Neuronal stem cell (in vitro differentiated cells): Measurements from ENCODE around the gene MARCHF3.

ENCODE experiments used
- DNase-seq: peaks from one replicate; pipeline ENCODE4 v3.0.0-alpha.2; 2013; ENCODE audit warnings: low spot score
- H2AFZ ChIP-seq: one replicate; pipeline ENCODE4 v1.6.1; 2013; ENCODE audit warnings: mild to moderate bottlenecking, low read length, inconsistent platforms
- H2AK5ac ChIP-seq: 2 replicates; pipeline ENCODE4 v1.6.1; 2013; ENCODE audit warnings: low read depth, mild to moderate bottlenecking, inconsistent platforms, low read length, moderate library complexity, mixed read lengths
- H2BK120ac ChIP-seq: 2 replicates; pipeline ENCODE4 v1.6.1; 2013; ENCODE audit warnings: low read depth, mild to moderate bottlenecking, inconsistent platforms, low read length, moderate library complexity, mixed read lengths
- H2BK12ac ChIP-seq: one replicate; pipeline ENCODE4 v1.6.1; 2013; ENCODE audit warnings: low read length, inconsistent platforms
- H2BK15ac ChIP-seq: 2 replicates; pipeline ENCODE4 v1.6.1; 2013; ENCODE audit warnings: mild to moderate bottlenecking, low read length, inconsistent platforms, mixed read lengths
- H2BK5ac ChIP-seq: one replicate; pipeline ENCODE4 v1.6.1; 2013; ENCODE audit warnings: inconsistent platforms, mild to moderate bottlenecking, low read length, moderate library complexity
- H3K14ac ChIP-seq: one replicate; pipeline ENCODE4 v1.6.1; 2013; ENCODE audit warnings: low read length, inconsistent platforms
- H3K18ac ChIP-seq: 2 replicates; pipeline ENCODE4 v1.6.1; 2013; ENCODE audit warnings: low read length, inconsistent platforms
- H3K23ac ChIP-seq: 2 replicates; pipeline ENCODE4 v1.6.1; 2013; ENCODE audit warnings: low read depth, mild to moderate bottlenecking, mixed read lengths, low read length, inconsistent platforms; ENCODE audit not compliant: poor library complexity
- H3K27ac ChIP-seq: replicated peaks from 3 replicates; pipeline ENCODE4 v1.5.1; 2013; ENCODE audit warnings: low read length, inconsistent platforms
- H3K27me3 ChIP-seq, 3 experiments: 2 replicates each; pipeline ENCODE4 v1.6.1; 2013; ENCODE audit warnings: low read length in 3 of 3, mild to moderate bottlenecking in 2 of 3, inconsistent platforms in 1 of 3, low read depth in 1 of 3, mixed read lengths in 1 of 3, moderate library complexity in 1 of 3; ENCODE audit not compliant: control insufficient read depth in 3 of 3, insufficient read depth in 3 of 3
- H3K36me3 ChIP-seq, 2 donors: replicated peaks in 1 of 2; 2 replicates each; pipeline ENCODE4 v1.6.1; 2013; ENCODE audit warnings: low read length in 2 of 2; ENCODE audit not compliant: control insufficient read depth in 2 of 2, insufficient read depth in 2 of 2
- H3K4ac ChIP-seq: 2 replicates; pipeline ENCODE4 v1.6.1; 2013; ENCODE audit warnings: inconsistent platforms, mild to moderate bottlenecking, low read length, moderate library complexity
- H3K4me1 ChIP-seq, 2 donors: 1 replicate in 1 of 2; 2 replicates in 1 of 2; pipeline ENCODE4 v1.6.1; 2013; ENCODE audit warnings: low read length in 2 of 2, low read depth in 1 of 2; ENCODE audit not compliant: control insufficient read depth in 2 of 2, insufficient read depth in 1 of 2
- H3K4me2 ChIP-seq: one replicate; pipeline ENCODE4 v1.6.1; 2013; ENCODE audit warnings: mild to moderate bottlenecking, low read length, inconsistent platforms; ENCODE audit not compliant: insufficient read depth, poor library complexity, severe bottlenecking
- H3K4me3 ChIP-seq, 2 donors: 2 replicates each; pipeline ENCODE4 v1.5.1; 2013; ENCODE audit warnings: low read length in 2 of 2, mild to moderate bottlenecking in 2 of 2, inconsistent platforms in 1 of 2, moderate library complexity in 1 of 2
- H3K79me1 ChIP-seq: one replicate; pipeline ENCODE4 v1.6.1; 2013; ENCODE audit warnings: low read depth, mild to moderate bottlenecking, inconsistent platforms, low read length, moderate library complexity
- H3K9ac ChIP-seq: one replicate; pipeline ENCODE4 v1.6.1; 2013; ENCODE audit warnings: mild to moderate bottlenecking, low read depth, low read length, inconsistent platforms; ENCODE audit not compliant: poor library complexity
- H3K9me3 ChIP-seq, 2 donors: replicated peaks in 1 of 2; 2 replicates each; pipeline versions ENCODE3 to v1.6.1; 2013; ENCODE audit warnings: low read length in 2 of 2, mild to moderate bottlenecking in 2 of 2, inconsistent platforms in 1 of 2, low read depth in 1 of 2, mixed read lengths in 1 of 2, moderate library complexity in 1 of 2; ENCODE audit not compliant: control insufficient read depth in 2 of 2, insufficient read depth in 1 of 2
- H4K8ac ChIP-seq: one replicate; pipeline ENCODE4 v1.6.1; 2013; ENCODE audit warnings: low read depth, mild to moderate bottlenecking, inconsistent platforms, low read length, moderate library complexity
- H4K91ac ChIP-seq: one replicate; pipeline ENCODE4 v1.6.1; 2013; ENCODE audit warnings: low read length, low read depth, mild to moderate bottlenecking, inconsistent platforms; ENCODE audit not compliant: poor library complexity
- WGBS, 2 donors: extraction: QIAGEN DNeasy Blood & Tissue Kit; methylation state at CpG; one replicate each; pipeline ENCODE4 v1.1.7; 2013; ENCODE audit warnings: missing lambda C conversion rate in 2 of 2, mixed read lengths in 1 of 2; ENCODE audit not compliant: insufficient read length in 2 of 2, insufficient replicate concordance in 1 of 2; ENCODE audit errors: extremely low coverage in 2 of 2; 5-methylcytosine and 5-hydroxymethylcytosine counted together

MARCHF3 gene

GRCh38 chr5:126881821-126882600 is 148.3 kb downstream of the MARCHF3 start:
- no peak overlapping the region for H2BK15ac ChIP-seq

DNA sequence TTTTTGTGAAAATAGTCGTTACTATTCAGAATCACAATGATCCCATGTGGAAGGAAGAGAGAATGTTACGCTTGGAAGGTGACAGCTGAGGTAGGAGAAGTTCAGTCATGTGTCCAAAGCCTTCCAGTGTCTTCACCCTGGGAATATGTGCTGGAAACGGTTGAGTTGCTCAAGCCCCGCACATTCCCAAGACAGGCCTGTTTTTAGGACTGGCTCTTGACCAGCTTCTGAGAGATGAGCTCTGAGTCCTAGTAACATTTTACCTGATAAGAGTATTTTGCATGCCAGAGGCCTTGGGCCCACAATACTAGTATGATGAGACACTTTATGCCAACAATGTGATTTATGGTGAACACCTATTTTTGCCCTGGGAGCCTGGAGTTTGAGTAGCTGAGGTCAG is 151.7 kb downstream of the MARCHF3 start:
- no peak overlapping the region for H3K9ac ChIP-seq
- H4K8ac ChIP-seq = no peak overlapping the region
- no peak overlapping the region for H3K14ac ChIP-seq
- no peak overlapping the region for H3K4me3 ChIP-seq
- H2AK5ac ChIP-seq = no peak overlapping the region
- H3K36me3 ChIP-seq = no peaks in the 10 kb centered on the region
- no peak overlapping the region for H3K4me2 ChIP-seq
- H3K79me1 ChIP-seq = no peaks in the 10 kb centered on the region
- no peaks in the 10 kb centered on the region for H3K9me3 ChIP-seq
- no peak overlapping the region for H3K4ac ChIP-seq
- no peak overlapping the region for H3K18ac ChIP-seq
- no peak overlapping the region for H2BK120ac ChIP-seq
- H4K91ac ChIP-seq = no peak overlapping the region
- H3K27ac ChIP-seq = no peak overlapping the region
- H3K23ac ChIP-seq = no peak overlapping the region
- no peak overlapping the region for H2BK15ac ChIP-seq
- no peak overlapping the region for H2BK5ac ChIP-seq
- H2BK12ac ChIP-seq = no peak overlapping the region
- H3K27me3 ChIP-seq = peaks cover 0 to 1% (median 0%) of the 10 kb centered on the region in 3 experiments
- no CpG with 5 or more reads among the region's 4 CpGs for WGBS, 2 donors
- H2AFZ ChIP-seq = no peak overlapping the region
- DNase-seq = no peak
- peaks cover 5 to 8% of the 10 kb centered on the region in 2 donors for H3K4me1 ChIP-seq

More at GRCh38 chr5:126881821-126882600, 148.3 kb downstream of the MARCHF3 start:
- Histone ChIP-seq H3K27me3 (peaks cover 0 to under 1% (median 0%) of the 10 kb centered on the region in 3 experiments), H2BK12ac (no peak overlapping the region), H3K27ac (no peak overlapping the region), H3K18ac (no peak overlapping the region), H2BK5ac (no peak overlapping the region), H3K14ac (no peak overlapping the region), H3K79me1 (no peaks in the 10 kb centered on the region), H3K9ac (no peak overlapping the region), H3K23ac (no peak overlapping the region), H4K8ac (no peak overlapping the region), H3K4me2 (no peak overlapping the region), H3K36me3 (no peaks in the 10 kb centered on the region), H2BK120ac (no peak overlapping the region), H2AK5ac (no peak overlapping the region), H4K91ac (no peak overlapping the region), H3K4me1 (peaks cover 0 to 3% of the 10 kb centered on the region in 2 donors), H2AFZ (no peak overlapping the region), H3K9me3 (no peaks in the 10 kb centered on the region), H3K4me3 (no peak overlapping the region), H3K4ac (no peak overlapping the region)
- no CpG with 5 or more reads among the region's 5 CpGs for WGBS, 2 donors
- DNase-seq = no peak

- Histone ChIP-seq H2BK12ac (no peak overlapping the region), H3K14ac (no peak overlapping the region), H2BK5ac (no peak overlapping the region)
Measured at GRCh38 chr5:126878085-126878484, 152.3 kb downstream of the MARCHF3 start.

DNA sequence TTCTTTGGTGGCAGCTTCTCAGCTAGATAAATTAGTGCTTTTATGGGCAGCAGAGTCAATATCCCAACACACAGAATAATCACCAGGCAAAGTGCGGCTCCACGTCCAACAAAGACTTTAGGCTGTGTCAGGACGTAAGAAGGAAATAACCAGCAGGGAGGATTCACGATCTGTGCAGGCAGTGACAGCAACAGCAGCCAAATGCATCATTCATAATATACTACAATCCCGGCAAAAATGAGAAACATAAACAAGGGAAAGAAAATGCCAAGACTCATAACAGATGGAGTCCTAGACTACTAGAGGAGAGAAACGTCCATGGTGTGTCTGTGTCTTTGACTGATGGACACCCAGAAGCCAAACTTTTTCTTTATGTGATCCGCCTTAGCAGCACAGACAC is 152.8 kb downstream of the MARCHF3 start:
- Histone ChIP-seq H3K18ac (no peak overlapping the region), H2BK15ac (no peak overlapping the region), H3K4me3 (no peak overlapping the region), H3K4ac (no peak overlapping the region), H4K91ac (no peak overlapping the region), H3K27me3 (peaks cover 0 to 1% (median 0%) of the 10 kb centered on the region in 3 experiments), H2AK5ac (no peak overlapping the region), H3K4me1 (peaks cover 5 to 8% of the 10 kb centered on the region in 2 donors), H3K36me3 (no peaks in the 10 kb centered on the region), H3K14ac (no peak overlapping the region), H3K79me1 (no peaks in the 10 kb centered on the region), H3K4me2 (no peak overlapping the region), H2AFZ (no peak overlapping the region), H2BK120ac (no peak overlapping the region), H2BK12ac (no peak overlapping the region), H3K23ac (no peak overlapping the region), H3K27ac (no peak overlapping the region), H4K8ac (no peak overlapping the region), H3K9me3 (no peaks in the 10 kb centered on the region), H3K9ac (no peak overlapping the region), H2BK5ac (no peak overlapping the region)
- WGBS, 2 donors = no CpG with 5 or more reads among the region's 7 CpGs
- no peak for DNase-seq

More at GRCh38 chr5:126878085-126878484, 152.3 kb downstream of the MARCHF3 start:
- H3K23ac ChIP-seq = no peak overlapping the region
- H3K79me1 ChIP-seq = no peaks in the 10 kb centered on the region
- no peak overlapping the region for H3K4me2 ChIP-seq
- H3K9me3 ChIP-seq = no peaks in the 10 kb centered on the region
- H4K8ac ChIP-seq = no peak overlapping the region
- H3K4me3 ChIP-seq = no peak overlapping the region
- H3K27me3 ChIP-seq = peaks cover 0 to 1% (median 0%) of the 10 kb centered on the region in 3 experiments
- no peak overlapping the region for H3K9ac ChIP-seq
- no peak overlapping the region for H2BK120ac ChIP-seq
- H3K4me1 ChIP-seq = peaks cover 5 to 8% of the 10 kb centered on the region in 2 donors
- no peak overlapping the region for H2AFZ ChIP-seq
- WGBS, 2 donors = no CpG with 5 or more reads among the region's 13 CpGs
- no peak overlapping the region for H3K27ac ChIP-seq
- no peak overlapping the region for H2AK5ac ChIP-seq
- no peak for DNase-seq
- no peak overlapping the region for H3K18ac ChIP-seq
- no peak overlapping the region for H3K4ac ChIP-seq
- H2BK15ac ChIP-seq = no peak overlapping the region
- no peak overlapping the region for H4K91ac ChIP-seq
- H3K36me3 ChIP-seq = no peaks in the 10 kb centered on the region
